ENCODE data around the gene LMTK3. TPM values are rescaled to one million over a fixed set of nuclear protein-coding genes. Genes with fewer than 3 reads are reported as not detected.
A peak's percentile ranks its signal among the peaks of the same experiment; 100 is the strongest.

The LMTK3 gene
- total and polyA plus RNA-seq, 2 experiments from 2014 or later, result 1.3 to 3.7 TPM

DNA sequence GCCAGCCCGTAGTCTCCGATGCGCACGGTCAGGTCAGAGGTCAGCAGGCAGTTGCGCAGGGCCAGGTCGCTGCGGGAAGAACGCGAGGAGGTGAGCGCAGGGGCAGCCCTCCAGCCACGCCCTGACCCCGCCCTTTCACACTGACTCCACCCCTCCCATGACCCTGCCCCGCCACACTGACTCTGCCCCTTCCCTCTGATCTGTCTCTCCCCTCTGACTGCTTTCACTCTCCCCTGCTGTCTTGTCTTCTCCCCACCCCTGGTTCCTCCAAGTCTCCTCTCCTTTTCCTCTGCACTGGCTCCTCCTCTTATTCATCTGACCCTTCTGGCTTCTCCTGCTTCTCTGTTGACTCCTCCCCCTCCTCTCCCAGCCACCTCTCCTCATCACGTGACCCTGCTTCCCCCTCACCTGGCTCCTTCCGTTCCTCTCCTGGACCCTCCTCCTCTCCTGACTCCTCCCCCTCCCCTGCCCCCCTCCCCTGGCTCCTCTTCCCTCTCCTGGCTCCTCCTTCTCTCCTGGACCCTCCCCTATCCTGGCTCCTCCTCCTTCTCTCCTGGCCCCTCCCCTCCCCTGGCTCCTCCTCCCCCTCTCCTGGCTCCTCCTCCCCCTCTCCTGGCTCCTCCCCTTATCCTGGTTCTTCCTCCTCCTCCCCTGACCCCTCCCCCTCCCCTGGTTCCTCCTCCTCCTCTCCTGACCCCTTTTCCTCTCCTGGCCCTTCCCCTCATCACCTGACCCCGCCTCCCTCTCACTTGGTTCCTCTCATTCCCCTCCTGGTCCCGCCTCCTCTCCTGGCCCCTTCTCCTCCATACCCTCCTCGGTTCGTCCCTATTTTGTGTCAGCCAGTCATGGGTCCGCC is 9.9 kb downstream of the LMTK3 start:
- no peak overlapping the region for H2AFZ ChIP-seq
- H3K36me3 ChIP-seq (replicated peaks; ENCODE audit: insufficient read depth, low read depth), result no peaks in the 10 kb centered on the region
- H3K9me3 ChIP-seq (ENCODE audit: low read depth), result no peaks in the 10 kb centered on the region
- no peaks in the 10 kb centered on the region for H3K79me2 ChIP-seq
- WGBS (ENCODE audit: low lambda C conversion rate, missing lambda C conversion rate), result 7% methylated on average over 15 of the region's 20 CpGs
- peak overlapping the region; percentile 40 for H3K27ac ChIP-seq
- no peaks in the 10 kb centered on the region for H4K20me1 ChIP-seq (ENCODE audit: insufficient read depth, poor library complexity, severe bottlenecking)
- peak overlapping the region; percentile 87 for H3K4me2 ChIP-seq
- peaks cover 3% of the 10 kb centered on the region for H3K4me1 ChIP-seq (ENCODE audit: insufficient read depth)
- H3K9me2 ChIP-seq (replicated peaks; ENCODE audit: insufficient read depth), result no peaks in the 10 kb centered on the region
- H3K4me3 ChIP-seq, result no peak overlapping the region
- peak; percentile 97 for DNase-seq (ENCODE audit: low spot score)
- no peaks in the 10 kb centered on the region for H3K27me3 ChIP-seq
- TF ChIP-seq CTCF (IDR thresholded peaks at IDR 0.05; ENCODE audit: poor library complexity) (no peak), EZH2 (IDR thresholded peaks at IDR 0.05; ENCODE audit: borderline replicate concordance) (no peak), EZH2phosphoT487 (IDR thresholded peaks at IDR 0.05; ENCODE audit: low read depth, severe bottlenecking, unreplicated experiment) (no peak)

- 60% methylated on average over 32 of the region's 32 CpGs for WGBS (ENCODE audit: low lambda C conversion rate, missing lambda C conversion rate)
- peaks cover 3% of the 10 kb centered on the region for H3K79me2 ChIP-seq
- H3K4me3 ChIP-seq, result peak overlapping the region; percentile 23
- no peak overlapping the region for H2AFZ ChIP-seq
- peaks cover 3% of the 10 kb centered on the region for H3K4me1 ChIP-seq (ENCODE audit: insufficient read depth)
- H3K36me3 ChIP-seq (replicated peaks; ENCODE audit: insufficient read depth, low read depth), result no peaks in the 10 kb centered on the region
- H3K27ac ChIP-seq, result peak overlapping the region; percentile 40
- H3K9me2 ChIP-seq (replicated peaks; ENCODE audit: insufficient read depth), result no peaks in the 10 kb centered on the region
- no peaks in the 10 kb centered on the region for H3K27me3 ChIP-seq
- DNase-seq (ENCODE audit: low spot score), result no peak
- no peaks in the 10 kb centered on the region for H3K9me3 ChIP-seq (ENCODE audit: low read depth)
- H4K20me1 ChIP-seq (ENCODE audit: insufficient read depth, poor library complexity, severe bottlenecking), result no peaks in the 10 kb centered on the region
- no peak for TF ChIP-seq CTCF (IDR thresholded peaks at IDR 0.05; ENCODE audit: poor library complexity)
- TF ChIP-seq EZH2phosphoT487 (IDR thresholded peaks at IDR 0.05; ENCODE audit: low read depth, severe bottlenecking, unreplicated experiment), result no peak
- TF ChIP-seq EZH2 (IDR thresholded peaks at IDR 0.05; ENCODE audit: borderline replicate concordance), result no peak
- H3K4me2 ChIP-seq, result peak overlapping the region; percentile 87
Observed at GRCh38 chr19:48500830-48501493, 10.7 kb downstream of the LMTK3 start.

GRCh38 chr19:48499316-48500090 is 12.1 kb downstream of the LMTK3 start:
- no peak overlapping the region for H2AFZ ChIP-seq
- H3K4me2 ChIP-seq, result no peak overlapping the region
- H3K27me3 ChIP-seq, result no peaks in the 10 kb centered on the region
- H3K36me3 ChIP-seq (replicated peaks; ENCODE audit: insufficient read depth, low read depth), result no peaks in the 10 kb centered on the region
- H3K4me3 ChIP-seq, result no peak overlapping the region
- H3K9me2 ChIP-seq (replicated peaks; ENCODE audit: insufficient read depth), result no peaks in the 10 kb centered on the region
- H3K79me2 ChIP-seq, result peaks cover 3% of the 10 kb centered on the region
- TF ChIP-seq EZH2phosphoT487 (IDR thresholded peaks at IDR 0.05; ENCODE audit: low read depth, severe bottlenecking, unreplicated experiment) (no peak), CTCF (IDR thresholded peaks at IDR 0.05; ENCODE audit: poor library complexity) (no peak), EZH2 (IDR thresholded peaks at IDR 0.05; ENCODE audit: borderline replicate concordance) (no peak)
- peak; percentile 8 for DNase-seq (ENCODE audit: low spot score)
- peaks cover 3% of the 10 kb centered on the region for H3K4me1 ChIP-seq (ENCODE audit: insufficient read depth)
- no peaks in the 10 kb centered on the region for H3K9me3 ChIP-seq (ENCODE audit: low read depth)
- no peaks in the 10 kb centered on the region for H4K20me1 ChIP-seq (ENCODE audit: insufficient read depth, poor library complexity, severe bottlenecking)
- H3K27ac ChIP-seq, result no peak overlapping the region
- 92% methylated on average over 10 of the region's 44 CpGs for WGBS (ENCODE audit: low lambda C conversion rate, missing lambda C conversion rate)

Data from hepatocyte (in vitro differentiated cells).